SHP77 (cell line): ENCODE results near the gene STPG3.

Experiments
- DNase-seq, 2 experiments: peaks; one replicate each; lab custom pipeline; 2025; lab: John Stamatoyannopoulos, UW

Gene STPG3

GRCh38 chr9:137302118-137302448, 51.0 kb downstream of the STPG3 start, which contains the start of gene NRARP:
TSS of gene NRARP (minus strand) at chr9:137302271. CDS start at chr9:137301928, 343 bp downstream.
- peak; percentile 63 to 84 for DNase-seq

DNA sequence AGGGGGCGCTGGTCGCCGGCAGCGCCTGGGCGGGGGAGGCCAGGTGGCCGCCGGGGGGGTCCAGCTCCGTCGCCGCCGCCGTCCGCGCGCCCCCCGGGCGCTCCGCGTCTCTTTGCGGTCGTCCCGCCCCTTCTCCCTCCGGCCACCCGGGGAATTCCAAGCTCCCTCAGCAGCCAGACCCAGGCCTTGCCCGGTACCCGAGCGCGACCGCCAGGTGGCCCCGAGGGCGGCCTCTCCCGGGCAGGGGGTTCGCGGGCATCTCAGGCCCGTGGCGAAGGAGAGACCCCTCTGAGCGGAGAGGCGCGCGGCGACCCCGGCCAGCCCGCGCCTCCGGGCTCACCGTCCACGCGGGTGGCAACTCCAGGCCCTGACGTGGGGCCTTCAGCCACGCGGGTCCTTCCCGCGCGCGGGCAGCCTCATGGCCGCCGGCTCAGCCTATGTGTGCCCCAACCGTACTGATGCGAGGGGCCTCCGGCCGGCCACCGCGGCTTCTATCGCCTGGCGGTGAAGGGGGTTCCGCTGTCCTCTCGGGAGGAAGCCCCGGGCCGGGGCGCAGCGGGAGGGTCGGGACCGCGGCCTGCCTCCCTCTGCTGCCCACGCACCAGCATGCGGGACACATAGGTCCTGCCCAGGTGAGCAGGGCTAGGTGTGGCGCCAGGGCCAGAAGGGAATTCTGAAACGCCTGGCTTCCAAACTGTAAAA, 51.5 kb downstream of the STPG3 start:
- peak in 1 of 2 experiments; percentile 72 for DNase-seq
